ENCODE measurements around the gene ARFIP2. TPM values are rescaled to one million over a fixed set of nuclear protein-coding genes. Genes with fewer than 3 reads are reported as not detected.

ARFIP2 gene
- total RNA-seq, 1 experiment from 2014 or later = 49.5 TPM

GRCh38 chr11:6458352-6459098 is 22.6 kb downstream of the ARFIP2 start:
- H3F3A ChIP-seq (ENCODE audit: insufficient read depth, low read depth) = no peaks in the 10 kb centered on the region
- H3K79me2 ChIP-seq (ENCODE audit: low read depth) = no peaks in the 10 kb centered on the region
- 0 out of 2 replicates have a peak overlapping the region, but pooled peaks have one; percentile 13 for H3K4me2 ChIP-seq
- H2AFZ ChIP-seq = no peak overlapping the region
- intact Hi-C loops (cut with micrococcal nuclease; ENCODE audit: unreplicated experiment) = no loop called here
- ChIA-PET CTCF (no interaction called here), POLR2A (ENCODE audit: unreplicated experiment) (no interaction called here)
- no peaks in the 10 kb centered on the region for H4K20me1 ChIP-seq (ENCODE audit: insufficient read depth)
- peaks cover 5% of the 10 kb centered on the region; the same call in 1 of the 2 replicates for H3K4me1 ChIP-seq (replicated peaks; ENCODE audit: insufficient read depth)
- DNase-seq = peak; percentile 25 to 73
- H3K4me3 ChIP-seq = no peak overlapping the region
- no peaks in the 10 kb centered on the region for H3K9me2 ChIP-seq (ENCODE audit: insufficient read depth)
- no peaks in the 10 kb centered on the region for H3K9me3 ChIP-seq (ENCODE audit: insufficient read depth, low read depth)
- TF ChIP-seq EZH2 (IDR thresholded peaks at IDR 0.05; ENCODE audit: low read depth) (no peak), CTCF (conservative IDR thresholded peaks at IDR 0.05) (no peak)
- H3K27ac ChIP-seq = no peak overlapping the region
- H3K27me3 ChIP-seq (ENCODE audit: insufficient read depth, low read depth) = no peaks in the 10 kb centered on the region
- no peaks in the 10 kb centered on the region for H3K36me3 ChIP-seq (ENCODE audit: low read depth)
- BruUV-seq (replicated peaks) = no TSS peak

GRCh38 chr11:6457581-6458320 is 23.4 kb downstream of the ARFIP2 start:
- no peak for TF ChIP-seq EZH2 (IDR thresholded peaks at IDR 0.05; ENCODE audit: low read depth)
- TF ChIP-seq CTCF (conservative IDR thresholded peaks at IDR 0.05) = no peak
- intact Hi-C loops (cut with micrococcal nuclease; ENCODE audit: unreplicated experiment) = no loop called here
- no peak overlapping the region for H3K27ac ChIP-seq
- H3K4me1 ChIP-seq (replicated peaks; ENCODE audit: insufficient read depth) = peaks cover 5% of the 10 kb centered on the region; the same call in 1 of the 2 replicates
- no TSS peak for BruUV-seq (replicated peaks)
- no peaks in the 10 kb centered on the region for H3K9me3 ChIP-seq (ENCODE audit: insufficient read depth, low read depth)
- no peak overlapping the region for H3K4me2 ChIP-seq
- H2AFZ ChIP-seq = no peak overlapping the region
- ChIA-PET CTCF (no interaction called here), POLR2A (ENCODE audit: unreplicated experiment) (no interaction called here)
- H3F3A ChIP-seq (ENCODE audit: insufficient read depth, low read depth) = no peaks in the 10 kb centered on the region
- H3K79me2 ChIP-seq (ENCODE audit: low read depth) = no peaks in the 10 kb centered on the region
- no peak for DNase-seq
- H3K36me3 ChIP-seq (ENCODE audit: low read depth) = no peaks in the 10 kb centered on the region
- no peak overlapping the region for H3K4me3 ChIP-seq
- H3K27me3 ChIP-seq (ENCODE audit: insufficient read depth, low read depth) = no peaks in the 10 kb centered on the region
- no peaks in the 10 kb centered on the region for H3K9me2 ChIP-seq (ENCODE audit: insufficient read depth)
- no peaks in the 10 kb centered on the region for H4K20me1 ChIP-seq (ENCODE audit: insufficient read depth)

- Histone ChIP-seq H3K9me3 (ENCODE audit: insufficient read depth, low read depth) (no peaks in the 10 kb centered on the region), H3K4me3 (no peak overlapping the region), H3K4me1 (replicated peaks; ENCODE audit: insufficient read depth) (peaks cover 5% of the 10 kb centered on the region; the same call in 1 of the 2 replicates), H3F3A (ENCODE audit: insufficient read depth, low read depth) (no peaks in the 10 kb centered on the region), H2AFZ (no peak overlapping the region), H3K4me2 (no peak overlapping the region), H3K79me2 (ENCODE audit: low read depth) (no peaks in the 10 kb centered on the region), H4K20me1 (ENCODE audit: insufficient read depth) (no peaks in the 10 kb centered on the region), H3K36me3 (ENCODE audit: low read depth) (no peaks in the 10 kb centered on the region), H3K27me3 (ENCODE audit: insufficient read depth, low read depth) (no peaks in the 10 kb centered on the region), H3K27ac (no peak overlapping the region), H3K9me2 (ENCODE audit: insufficient read depth) (no peaks in the 10 kb centered on the region)
- TF ChIP-seq EZH2 (IDR thresholded peaks at IDR 0.05; ENCODE audit: low read depth) (no peak), CTCF (conservative IDR thresholded peaks at IDR 0.05) (no peak)
- ChIA-PET POLR2A (ENCODE audit: unreplicated experiment) (no interaction called here), CTCF (no interaction called here)
- intact Hi-C loops (cut with micrococcal nuclease; ENCODE audit: unreplicated experiment) = no loop called here
- BruUV-seq (replicated peaks) = no TSS peak
- DNase-seq = no peak
Observed at GRCh38 chr11:6456361-6457073, 24.6 kb downstream of the ARFIP2 start.

Data from PC-9 (cell line).